GM18511 (cell line): ENCODE measurements around the gene SEMA3G.

ENCODE experiments used
- ATAC-seq: cut with Tn5 transposase; IDR thresholded peaks from one replicate; pipeline ENCODE4 v1.9.1; 2021; ENCODE audit warnings: mild to moderate bottlenecking, moderate library complexity; ENCODE audit not compliant: unreplicated experiment

The SEMA3G gene

DNA sequence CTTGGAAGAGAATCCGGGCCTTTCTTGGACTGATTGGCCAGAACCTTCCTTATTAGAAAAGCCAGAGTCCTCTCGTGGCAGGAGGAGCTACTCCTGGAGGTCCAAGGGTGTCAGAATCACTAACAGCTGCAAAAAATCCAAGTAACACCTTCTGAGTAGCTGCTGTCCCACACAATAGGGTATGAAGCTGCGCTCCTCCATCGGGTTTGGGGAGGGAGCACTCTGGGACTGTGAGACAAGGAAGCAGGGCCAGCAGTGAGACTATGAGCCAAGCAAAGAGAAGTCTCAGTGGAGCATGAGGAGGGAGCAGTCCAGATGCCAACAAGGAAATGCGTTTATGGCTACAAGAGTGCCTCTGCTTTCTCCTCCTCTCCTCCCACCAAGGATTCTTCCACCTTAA is 21.7 kb downstream of the SEMA3G start:
- ATAC-seq, result no peak

DNA sequence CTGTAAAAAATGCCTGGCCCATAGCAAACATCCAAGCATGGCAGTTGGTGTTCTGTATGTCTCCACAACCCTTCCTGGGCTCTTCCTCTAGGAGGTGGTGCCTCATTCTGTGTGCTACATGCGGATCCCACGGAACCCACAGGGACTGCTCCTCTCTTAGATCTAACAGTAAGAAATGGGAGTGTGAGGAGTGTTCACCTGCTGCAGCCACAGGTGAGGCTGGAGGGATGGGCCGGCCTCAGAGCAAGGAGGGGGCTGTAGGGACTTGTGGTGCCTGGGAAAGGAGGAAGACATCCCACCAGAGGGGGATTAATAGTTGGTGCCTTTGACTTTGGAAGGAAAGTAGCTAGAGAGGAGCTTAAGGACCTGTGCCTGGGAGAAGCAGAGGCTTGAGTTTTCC is 22.2 kb downstream of the SEMA3G start:
- ATAC-seq, result no peak

DNA sequence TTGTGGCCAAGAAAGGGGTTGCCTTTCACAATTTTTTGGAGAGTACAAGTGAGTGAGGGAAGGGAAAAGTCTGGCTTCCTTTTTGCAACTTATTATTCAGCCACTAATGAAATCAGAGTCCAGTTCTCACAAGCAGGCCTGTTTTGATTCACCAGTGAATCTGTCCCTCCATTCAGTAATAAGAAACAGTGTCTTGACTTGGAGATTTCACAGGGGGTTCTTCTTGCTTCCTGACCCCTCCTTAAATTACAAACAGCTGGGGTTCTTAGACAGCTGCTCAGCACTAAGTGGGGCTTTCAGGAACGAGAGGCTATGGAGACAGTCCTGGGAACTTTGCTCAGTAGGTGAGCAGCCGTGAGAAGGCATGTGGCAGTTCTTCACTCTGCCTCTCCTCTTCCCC is 24.5 kb downstream of the SEMA3G start:
- ATAC-seq, result no peak

DNA sequence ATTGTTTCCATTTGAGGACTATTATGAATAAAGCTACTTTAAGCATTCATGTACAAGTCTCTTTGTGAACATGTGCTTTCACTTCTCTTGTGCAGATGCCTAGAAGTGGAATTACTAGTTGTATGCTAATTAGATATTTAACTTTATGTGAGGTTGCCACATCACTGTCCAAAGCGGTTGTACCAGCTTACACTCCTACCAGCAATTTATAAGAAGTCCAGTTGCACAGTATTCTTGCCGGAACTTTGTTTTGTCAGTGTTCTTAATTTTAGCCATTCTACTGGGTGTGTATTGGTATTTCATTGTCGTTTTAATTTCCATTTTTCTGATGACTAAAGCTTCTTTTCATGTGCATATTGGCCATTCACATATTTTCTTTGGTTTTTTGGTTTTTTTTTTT is 29.1 kb downstream of the SEMA3G start:
- no peak for ATAC-seq

DNA sequence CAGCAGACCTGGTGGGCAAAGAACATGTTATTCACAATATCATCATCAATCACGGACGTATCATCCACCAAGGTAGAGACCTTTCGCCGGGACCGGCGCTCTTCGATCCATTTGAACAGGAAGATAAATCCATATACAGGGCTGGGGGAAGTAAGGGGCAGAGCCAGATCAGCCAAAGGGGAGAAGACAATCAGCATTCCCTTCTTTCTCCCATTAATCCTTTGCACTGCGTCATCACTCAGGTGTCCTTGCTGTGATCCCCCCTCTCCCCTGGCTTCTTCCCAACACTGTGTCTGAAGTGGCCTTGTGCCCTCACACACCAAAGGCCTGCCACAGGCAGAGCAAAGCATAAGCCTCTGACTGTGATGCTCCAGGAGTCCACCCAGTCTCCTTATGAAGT is 36.4 kb downstream of the SEMA3G start:
- no peak for ATAC-seq

DNA sequence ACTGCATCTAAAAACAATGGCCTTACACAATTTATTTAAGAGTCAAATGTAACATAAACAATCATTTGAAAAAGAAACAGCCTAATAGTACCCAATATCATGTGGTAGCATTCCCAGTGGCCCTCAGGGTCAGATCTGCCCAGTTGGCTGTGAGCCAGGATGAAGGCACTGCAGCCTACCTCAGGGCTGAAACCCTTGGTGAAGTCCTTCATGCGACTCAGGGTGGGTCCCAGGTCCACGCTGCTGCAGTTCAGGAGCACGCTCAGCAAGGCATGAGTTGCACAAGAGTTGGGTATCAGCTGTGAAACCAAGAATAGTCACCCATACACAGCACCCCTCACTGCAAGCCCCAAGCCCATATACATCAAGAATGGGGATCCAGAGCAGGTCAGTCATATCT is 37.1 kb downstream of the SEMA3G start:
- no peak for ATAC-seq

DNA sequence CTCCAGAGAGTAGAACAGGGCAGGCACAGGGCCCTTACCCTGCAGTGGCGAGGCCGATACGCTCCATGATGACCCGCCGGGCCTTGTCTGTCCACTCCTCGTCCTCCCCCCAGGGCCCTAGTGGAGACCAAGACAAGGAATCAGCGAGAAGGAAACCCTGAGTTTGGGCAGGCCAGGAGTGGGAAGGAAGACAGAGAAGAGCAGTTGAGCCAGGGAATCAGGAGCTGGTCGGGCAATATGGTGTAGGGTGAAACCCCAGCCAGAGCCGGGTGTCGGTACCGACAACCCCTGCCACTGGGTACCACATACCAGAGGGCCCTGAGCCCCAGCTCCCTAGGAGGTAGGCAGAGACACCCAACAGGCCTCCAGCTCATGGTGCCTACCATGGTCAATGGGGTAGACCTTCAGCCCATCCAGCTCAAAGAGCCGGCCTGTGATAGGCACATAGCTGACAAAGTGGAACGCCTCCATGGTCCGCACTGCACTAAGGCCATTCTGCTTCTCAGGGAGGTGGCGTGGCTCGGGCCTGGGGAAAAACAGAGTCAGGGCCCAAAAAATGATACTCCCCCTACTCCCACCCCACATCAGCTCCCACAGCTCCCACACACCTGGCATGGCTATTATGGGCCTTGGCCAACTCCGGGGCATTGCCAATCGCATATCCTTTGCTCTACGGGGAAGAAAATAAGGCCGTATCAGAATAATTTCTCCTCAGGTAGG is 38.0 kb downstream of the SEMA3G start:
- ATAC-seq, result no peak

DNA sequence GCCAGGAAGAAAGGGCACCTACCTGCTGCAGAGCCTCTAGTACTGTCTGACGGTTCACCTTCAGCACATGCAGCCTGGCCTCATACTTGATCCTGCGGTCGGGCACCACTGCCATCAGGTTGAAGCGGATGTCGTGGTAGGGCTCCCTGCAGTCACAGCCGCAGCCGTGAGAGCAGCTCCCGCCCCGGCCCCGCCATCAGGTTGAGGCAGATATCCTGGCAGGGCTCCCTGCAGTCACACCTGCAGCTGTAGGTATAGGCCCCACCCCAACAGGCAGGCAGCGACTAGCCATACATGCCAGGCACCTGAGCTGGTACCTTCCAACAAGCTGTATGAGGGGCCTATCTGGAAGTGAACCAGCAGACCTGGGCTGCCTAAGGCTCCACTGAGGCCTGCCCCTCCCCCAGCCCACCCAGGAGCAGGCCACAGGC is 38.7 kb downstream of the SEMA3G start:
- no peak for ATAC-seq

DNA sequence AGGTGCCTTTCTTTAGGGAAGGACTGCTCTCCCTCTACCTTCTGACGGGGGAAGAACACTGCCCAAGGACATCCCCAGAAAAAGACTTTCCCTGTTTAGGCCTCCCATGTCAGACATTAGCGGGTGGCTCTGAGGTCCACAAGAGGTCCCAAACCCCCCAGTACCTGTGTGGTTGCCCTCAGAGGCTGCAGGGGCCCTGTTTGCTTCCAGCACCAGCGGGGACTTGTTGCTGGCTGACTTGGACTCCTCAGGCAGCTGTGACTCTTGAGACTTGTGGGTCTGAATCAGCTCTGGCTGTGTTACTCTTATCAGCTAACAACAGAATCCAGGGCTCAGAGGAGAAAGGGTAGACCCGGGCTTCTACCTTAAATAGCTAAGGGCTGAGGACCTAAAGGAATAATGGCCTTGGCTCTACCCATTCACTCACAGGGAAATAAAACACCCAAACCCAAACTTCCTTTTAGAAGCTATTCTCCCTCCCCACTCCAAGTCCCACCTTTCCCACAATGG is 39.2 kb downstream of the SEMA3G start:
- ATAC-seq, result no peak

DNA sequence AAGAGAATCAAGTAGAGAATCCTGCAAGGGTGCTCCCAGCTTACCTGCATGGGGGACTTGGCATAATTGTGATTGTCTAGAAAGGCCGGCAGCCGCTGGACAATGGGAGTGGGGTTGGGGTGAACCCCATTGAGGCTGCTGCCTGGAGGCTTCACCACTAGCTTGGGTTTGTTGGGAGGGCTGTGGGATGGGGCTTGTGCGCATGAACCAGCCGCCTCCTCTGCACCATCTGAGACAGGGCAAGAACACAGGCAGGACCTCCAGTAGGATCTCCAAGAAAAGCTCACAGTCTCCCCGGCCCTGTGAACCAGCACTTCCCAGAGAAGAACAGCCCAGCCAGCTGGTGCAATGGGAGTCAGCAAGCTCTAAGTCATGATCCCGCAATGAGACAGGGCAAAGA is 39.8 kb downstream of the SEMA3G start:
- no peak for ATAC-seq

DNA sequence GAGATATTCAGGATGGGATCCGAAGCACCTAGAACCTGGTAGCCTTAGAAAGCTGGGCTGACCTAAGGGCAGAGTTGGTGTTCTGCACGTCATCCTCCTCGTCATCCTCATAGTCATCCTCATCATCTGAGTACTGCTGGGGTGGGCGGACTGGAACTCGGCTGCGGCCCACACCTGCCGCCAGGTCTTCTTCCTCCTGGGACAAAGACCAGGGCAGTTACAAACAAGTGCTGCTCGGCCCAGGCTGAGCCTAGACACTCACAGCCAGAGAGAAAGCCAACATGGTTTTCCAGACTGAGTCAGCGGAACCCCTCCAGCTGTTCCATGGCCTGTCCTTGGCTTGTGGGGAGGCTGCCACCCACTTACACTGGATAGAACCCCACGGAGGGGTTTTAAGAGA is 40.5 kb downstream of the SEMA3G start:
- ATAC-seq, result no peak

DNA sequence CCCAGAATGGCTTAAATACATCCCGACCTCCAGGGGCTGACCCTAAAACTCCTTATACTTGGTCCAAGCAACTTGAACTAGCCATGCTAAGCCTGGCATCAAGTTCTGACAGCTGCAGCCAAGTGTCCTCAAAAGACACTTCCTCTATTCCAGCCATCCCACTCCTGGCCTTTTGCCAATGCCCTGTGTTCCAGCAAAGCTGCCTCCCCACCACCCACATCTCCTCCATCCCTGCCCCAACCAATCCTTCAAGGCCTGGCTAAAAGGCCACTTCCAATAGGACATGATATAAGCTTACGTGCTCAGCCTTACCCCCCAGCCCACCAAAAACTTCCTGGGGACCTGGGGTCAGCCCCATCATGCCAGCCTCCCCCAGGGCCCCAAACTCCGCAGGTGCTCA is 40.9 kb downstream of the SEMA3G start:
- no peak for ATAC-seq

DNA sequence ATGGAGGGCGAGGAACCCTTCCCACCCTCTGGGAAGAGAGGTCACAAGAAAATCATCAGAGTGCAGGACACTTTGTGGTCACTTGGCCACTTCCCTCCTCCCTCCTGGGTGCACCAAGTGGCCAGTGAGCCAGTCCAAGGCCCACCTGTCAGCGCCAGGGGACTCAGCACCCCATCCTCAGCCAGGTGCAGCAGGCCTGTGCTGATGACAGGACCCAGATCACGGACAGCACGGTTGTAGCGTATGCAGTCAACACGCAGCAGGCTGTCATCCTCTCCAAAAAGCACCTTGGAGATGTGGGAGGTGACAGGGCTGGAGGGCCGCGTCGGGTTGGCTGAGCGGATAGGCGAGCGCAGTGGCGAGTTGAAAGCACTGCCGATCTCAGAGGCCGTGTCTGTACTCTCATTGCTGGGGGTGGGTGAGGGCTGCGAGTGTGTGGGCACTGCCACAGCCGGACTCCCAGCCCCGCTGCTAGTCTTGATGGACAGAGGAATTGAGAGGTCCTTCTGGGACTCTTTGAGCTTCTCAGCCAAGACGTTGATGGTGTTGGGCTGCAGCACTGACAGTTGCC is 41.5 kb downstream of the SEMA3G start:
- no peak for ATAC-seq

DNA sequence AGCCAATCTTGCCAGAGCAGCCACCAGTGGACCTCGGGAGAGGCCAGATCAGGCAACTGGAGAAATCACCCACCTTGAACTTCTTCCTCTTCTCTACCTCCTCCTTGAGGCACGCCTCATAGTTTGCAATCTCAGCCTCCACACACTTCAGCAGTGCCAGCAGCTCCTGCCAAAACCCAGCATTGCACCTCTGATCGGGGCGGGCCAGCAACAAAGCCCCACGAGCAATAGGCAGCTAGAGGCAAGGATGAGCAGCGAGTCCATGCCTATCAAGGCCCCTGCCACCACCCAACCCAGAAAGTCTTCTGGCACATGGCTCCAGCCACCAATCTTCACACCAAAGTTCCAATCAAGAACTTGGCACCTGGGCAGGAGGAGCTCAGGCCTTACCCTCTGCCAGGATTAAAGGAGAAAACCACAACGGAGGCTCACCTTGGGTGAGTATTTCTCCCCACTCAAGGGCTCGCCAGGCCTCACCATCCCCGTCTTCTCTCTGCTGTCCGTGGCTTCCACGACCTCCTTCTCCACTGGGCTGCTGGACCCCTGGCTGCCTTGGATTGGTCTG is 42.1 kb downstream of the SEMA3G start:
- no peak for ATAC-seq

DNA sequence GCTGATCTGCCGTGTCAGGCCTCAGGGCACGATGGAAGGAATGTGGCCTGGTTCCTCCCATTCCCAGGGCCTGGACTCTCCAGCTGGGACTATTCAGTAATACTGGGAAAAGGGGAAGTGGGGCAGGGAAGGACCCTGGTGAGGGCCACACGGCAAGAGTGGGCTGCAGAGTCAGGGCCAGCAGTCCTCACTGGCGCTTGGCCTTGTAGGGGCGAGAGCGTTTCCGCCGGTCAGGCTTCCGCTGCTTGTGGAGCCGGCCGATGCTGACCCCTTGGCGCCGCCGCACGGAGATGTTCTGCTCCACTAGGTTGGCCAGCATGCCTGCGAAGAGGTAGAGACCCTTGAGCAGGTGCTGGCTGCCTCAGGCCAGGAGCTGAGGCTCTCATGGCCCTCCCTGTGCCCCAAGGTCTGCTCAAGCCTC is 42.8 kb downstream of the SEMA3G start:
- no peak for ATAC-seq

DNA sequence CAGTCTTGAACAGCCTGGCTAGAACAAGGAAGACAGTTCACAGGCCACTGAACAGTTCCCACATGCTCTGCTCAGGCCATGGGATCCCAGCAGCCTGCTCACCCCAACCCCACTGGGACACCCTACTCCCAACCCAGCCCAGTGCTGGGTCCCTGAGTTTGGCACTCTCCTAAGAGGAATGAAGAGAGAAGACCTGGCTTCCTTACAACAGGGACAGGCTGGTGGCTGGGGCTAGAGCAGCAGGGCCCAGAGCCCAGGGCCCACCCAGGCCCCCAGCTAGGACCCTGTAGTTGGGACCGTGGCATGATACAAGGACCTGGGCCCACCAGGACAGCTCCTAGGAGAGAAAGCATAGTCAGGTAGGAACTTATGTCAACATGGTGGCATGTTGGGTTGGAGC is 43.4 kb downstream of the SEMA3G start:
- no peak for ATAC-seq

DNA sequence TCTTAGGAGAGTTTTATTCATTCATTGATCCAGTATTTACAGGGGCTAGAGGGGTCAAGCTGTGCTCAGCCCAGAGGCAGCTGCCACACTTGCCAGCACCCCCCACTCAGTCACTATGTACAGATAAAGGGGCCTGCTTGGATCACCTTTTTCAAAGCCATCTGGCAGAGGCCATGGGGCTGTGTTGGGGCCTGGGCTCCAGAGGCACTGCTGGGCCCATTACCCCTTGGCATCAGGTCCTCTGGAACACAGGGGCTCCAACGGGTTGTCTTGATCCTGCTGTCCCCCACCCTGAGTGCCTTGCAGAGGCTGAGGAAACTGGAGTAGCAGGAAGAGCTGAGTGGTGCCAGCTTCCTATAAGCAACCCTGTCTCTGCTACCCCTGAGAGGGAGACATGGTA is 43.9 kb downstream of the SEMA3G start:
- no peak for ATAC-seq

DNA sequence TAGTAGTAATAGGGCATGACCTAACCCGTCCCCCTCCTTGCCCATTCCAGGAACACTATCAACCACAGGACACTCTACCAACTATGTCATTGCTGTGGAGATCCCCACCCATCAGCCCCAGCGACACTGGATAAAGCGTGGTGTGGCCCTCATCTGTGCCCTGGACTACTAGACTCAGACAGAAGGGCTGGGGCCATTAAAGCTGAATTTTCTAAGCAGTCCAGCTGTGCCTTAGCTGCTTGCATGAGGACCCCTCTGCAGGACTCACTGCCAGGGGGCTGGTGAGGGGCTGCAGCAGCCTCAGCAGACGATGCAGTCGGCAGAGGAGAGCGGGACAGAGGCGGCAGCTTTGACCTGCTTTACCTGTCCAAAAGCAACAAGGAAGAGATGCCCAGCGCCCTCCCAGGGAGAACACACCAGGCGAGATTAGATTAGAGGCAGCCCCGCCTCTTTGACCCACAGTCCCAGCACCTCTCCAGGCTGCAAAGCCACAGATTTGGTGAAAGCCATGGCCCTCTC is 44.6 kb downstream of the SEMA3G start:
- ATAC-seq, result no peak

DNA sequence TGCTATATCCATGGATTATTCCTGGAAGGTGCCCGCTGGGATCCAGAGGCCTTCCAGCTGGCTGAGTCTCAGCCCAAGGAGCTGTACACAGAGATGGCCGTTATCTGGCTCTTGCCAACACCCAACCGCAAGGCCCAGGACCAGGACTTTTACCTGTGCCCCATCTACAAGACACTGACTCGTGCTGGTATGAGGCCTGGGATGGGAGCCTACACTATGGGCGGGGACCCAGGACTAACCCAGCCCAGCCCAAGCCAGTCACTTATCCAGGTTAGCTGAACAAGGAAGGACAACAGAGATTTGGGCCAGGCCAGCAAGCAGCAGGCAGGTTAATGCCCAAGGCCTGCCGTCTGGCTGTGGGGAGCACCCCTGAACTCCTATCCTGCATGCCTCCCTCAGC is 45.3 kb downstream of the SEMA3G start:
- ATAC-seq, result no peak

DNA sequence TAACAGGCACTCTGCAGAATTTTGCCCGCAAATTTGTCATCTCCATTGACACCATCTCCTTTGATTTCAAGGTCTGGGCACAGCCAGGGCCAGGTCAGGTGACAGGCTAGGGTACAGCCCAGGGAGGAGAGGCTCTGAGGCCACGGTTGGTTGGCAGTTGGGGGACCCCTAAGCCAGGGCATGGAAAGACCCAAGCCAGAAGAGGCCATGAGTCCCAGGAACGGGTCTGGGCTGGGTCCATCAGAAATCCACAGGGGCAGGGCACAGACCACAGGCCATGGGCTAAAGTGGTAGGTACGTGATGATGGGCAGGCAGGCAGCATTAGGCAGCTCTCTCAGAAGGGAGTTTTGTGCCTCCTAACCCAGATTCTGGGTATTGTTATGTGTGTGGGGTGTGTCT is 45.8 kb downstream of the SEMA3G start:
- ATAC-seq, result no peak

DNA sequence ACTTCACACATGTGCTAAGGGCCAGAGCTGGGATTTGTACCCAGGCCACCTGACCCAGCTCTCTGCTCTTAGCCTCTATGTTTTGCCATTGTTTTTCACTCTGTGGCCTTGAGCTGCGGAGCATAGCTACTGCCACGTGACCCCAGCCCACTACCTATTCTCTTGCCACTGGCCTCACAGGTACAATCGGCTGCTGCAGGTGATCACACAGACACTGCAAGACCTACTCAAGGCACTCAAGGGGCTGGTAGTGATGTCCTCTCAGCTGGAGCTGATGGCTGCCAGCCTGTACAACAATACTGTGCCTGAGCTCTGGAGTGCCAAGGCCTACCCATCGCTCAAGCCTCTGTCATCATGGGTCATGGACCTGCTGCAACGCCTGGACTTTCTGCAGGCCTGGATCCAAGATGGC is 46.2 kb downstream of the SEMA3G start:
- ATAC-seq, result no peak

DNA sequence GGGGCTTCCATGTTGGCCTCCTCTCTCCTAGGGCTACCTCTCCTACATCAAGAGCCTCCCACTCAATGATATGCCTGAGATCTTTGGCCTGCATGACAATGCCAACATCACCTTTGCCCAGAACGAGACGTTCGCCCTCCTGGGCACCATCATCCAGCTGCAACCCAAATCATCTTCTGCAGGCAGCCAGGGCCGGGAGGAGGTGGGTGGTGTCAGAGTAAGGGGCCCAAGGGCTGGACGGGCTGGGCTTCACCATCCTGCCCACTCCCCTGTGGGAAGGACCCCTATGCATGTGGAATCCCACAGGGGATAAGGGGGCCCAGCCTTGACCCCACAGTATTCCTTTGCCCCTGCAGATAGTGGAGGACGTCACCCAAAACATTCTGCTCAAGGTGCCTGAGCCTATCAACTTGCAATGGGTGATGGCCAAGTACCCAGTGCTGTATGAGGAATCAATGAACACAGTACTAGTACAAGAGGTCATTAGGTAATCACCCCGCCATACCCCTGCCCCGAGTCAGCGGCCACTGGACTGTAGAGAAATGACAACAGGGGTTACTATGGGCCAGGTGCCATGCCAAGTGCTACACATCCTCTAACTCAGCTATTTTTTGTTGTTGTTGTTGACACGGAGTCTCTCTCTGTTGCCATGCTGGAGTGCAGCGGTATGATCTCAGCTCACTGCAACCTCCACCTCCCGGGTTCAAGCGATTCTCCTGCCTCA is 47.1 kb downstream of the SEMA3G start:
- ATAC-seq, result no peak
